DND-41 (cell line): Measurements from ENCODE around the gene PXMP2.

Source experiments
- ATAC-seq: fragments of 200-7000 bp; cut with Tn5 transposase; 3 replicates; pipeline ENCODE4 v1.9.1; 2021; ENCODE audit warnings: low read depth; ENCODE audit not compliant: insufficient read depth
- DNase-seq: peaks from one replicate; pipeline ENCODE4 v3.0.0-alpha.2; 2020
- H2AFZ ChIP-seq: 2 replicates; pipeline ENCODE4 v1.6.0; 2012; ENCODE audit warnings: low read depth, low read length
- H3K27ac ChIP-seq: 2 replicates; pipeline ENCODE4 v1.5.1; 2012; ENCODE audit warnings: low read length, inconsistent platforms
- H3K27me3 ChIP-seq: fragments of 200-600 bp; sonication (generic); 2 replicates; pipeline ENCODE4 v1.6.0; 2012; ENCODE audit warnings: low read length, mild to moderate bottlenecking, inconsistent platforms; ENCODE audit not compliant: insufficient read depth, poor library complexity
- H3K36me3 ChIP-seq: 2 replicates; pipeline ENCODE4 v1.5.1; 2012; ENCODE audit warnings: low read length, inconsistent platforms; ENCODE audit not compliant: insufficient read depth
- H3K4me1 ChIP-seq: 2 replicates; pipeline ENCODE4 v1.5.1; 2012; ENCODE audit warnings: mild to moderate bottlenecking, low read length; ENCODE audit not compliant: insufficient read depth
- H3K4me2 ChIP-seq: 2 replicates; pipeline ENCODE4 v1.6.0; 2012; ENCODE audit warnings: mild to moderate bottlenecking, moderate library complexity, low read length, inconsistent platforms; ENCODE audit not compliant: insufficient read depth
- H3K4me3 ChIP-seq, 2 experiments: fragments of 200-600 bp in 1 of 2; shearing (Covaris generic) in 1 of 2; 2 replicates each; pipeline ENCODE4 v1.5.1; 2012 to 2016; ENCODE audit warnings: inconsistent platforms in 2 of 2, low read length in 2 of 2, mild to moderate bottlenecking in 2 of 2, low read depth in 1 of 2, moderate library complexity in 1 of 2
- H3K79me2 ChIP-seq: 2 replicates; pipeline ENCODE4 v1.6.0; 2012; ENCODE audit warnings: low read length, inconsistent platforms; ENCODE audit not compliant: insufficient read depth
- H3K9ac ChIP-seq: 2 replicates; pipeline ENCODE4 v1.6.0; 2012; ENCODE audit warnings: low read depth, mild to moderate bottlenecking, inconsistent platforms, low read length, moderate library complexity
- H3K9me3 ChIP-seq: 2 replicates; pipeline ENCODE4 v1.5.1; 2012; ENCODE audit warnings: low read length, moderate library complexity, mild to moderate bottlenecking, inconsistent platforms; ENCODE audit not compliant: insufficient read depth, severe bottlenecking
- H4K20me1 ChIP-seq: 2 replicates; pipeline ENCODE4 v1.6.0; 2012; ENCODE audit warnings: low read length; ENCODE audit not compliant: insufficient read depth
- CTCF ChIP-seq: IDR thresholded peaks from 2 replicates; pipeline ENCODE4 v1.5.1; 2012; ENCODE audit warnings: borderline replicate concordance, low read length, moderate library complexity, mild to moderate bottlenecking; ENCODE audit not compliant: poor library complexity, severe bottlenecking; ENCODE audit errors: extremely low read depth
- EZH2 ChIP-seq: IDR thresholded peaks from 3 replicates; pipeline ENCODE4 v1.6.1; 2012; ENCODE audit warnings: borderline replicate concordance, low read depth, mild to moderate bottlenecking, moderate library complexity, low read length, inconsistent platforms; ENCODE audit not compliant: severe bottlenecking

The PXMP2 gene

DNA sequence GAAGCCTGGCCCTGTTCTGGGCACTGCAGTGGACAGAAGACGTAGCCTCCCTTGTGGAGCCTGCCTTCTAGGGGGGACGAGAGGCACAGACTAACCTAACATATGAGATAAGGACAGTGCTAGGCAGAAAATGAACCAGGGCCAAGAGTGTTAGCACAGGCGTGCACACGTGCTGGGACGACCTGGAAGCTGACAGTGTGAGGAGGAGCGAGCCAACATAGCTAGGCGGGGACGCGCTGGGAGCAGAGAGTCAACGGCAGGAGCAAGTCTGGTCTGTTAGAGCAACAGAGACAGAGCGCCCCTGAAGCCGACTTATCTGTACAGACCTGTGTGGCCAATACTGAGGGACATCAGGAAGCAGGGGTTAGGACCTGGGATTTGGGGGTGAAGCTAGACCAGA, 8.0 kb downstream of the PXMP2 start:
- H3K4me1 ChIP-seq, result no peaks in the 10 kb centered on the region
- H2AFZ ChIP-seq, result no peak overlapping the region
- no peaks in the 10 kb centered on the region for H3K9me3 ChIP-seq
- H3K27me3 ChIP-seq, result no peaks in the 10 kb centered on the region
- H4K20me1 ChIP-seq, result peaks cover 5% of the 10 kb centered on the region; the same call in 1 of the 2 replicates
- no peak for DNase-seq
- no peak overlapping the region for H3K4me3 ChIP-seq
- H3K4me2 ChIP-seq, result no peak overlapping the region
- no peak overlapping the region for H3K27ac ChIP-seq
- no peak for ATAC-seq
- H3K36me3 ChIP-seq, result peaks cover 69% of the 10 kb centered on the region
- TF ChIP-seq CTCF (no peak), EZH2 (no peak)
- H3K9ac ChIP-seq, result no peak overlapping the region
- H3K79me2 ChIP-seq, result peaks cover 13% of the 10 kb centered on the region

DNA sequence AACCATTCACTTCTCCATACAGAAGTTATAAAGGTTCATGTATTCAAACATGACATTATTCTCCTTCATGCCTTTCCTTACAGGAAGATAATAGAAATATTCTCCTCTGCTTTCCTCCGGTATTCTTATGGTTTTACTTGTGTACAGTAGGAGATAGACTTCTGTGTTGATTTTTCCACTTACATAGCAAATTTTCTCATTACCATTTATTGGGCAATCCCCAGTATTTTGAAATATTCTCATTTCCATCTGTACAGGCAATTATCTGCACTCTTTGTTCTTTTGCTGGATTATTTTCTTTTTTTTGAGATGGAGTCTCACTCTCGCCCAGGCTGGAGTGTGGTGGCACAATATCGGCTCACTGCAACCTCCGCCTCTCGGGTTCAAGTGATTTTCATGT, 11.0 kb downstream of the PXMP2 start:
- no peak overlapping the region for H3K4me3 ChIP-seq
- no peak overlapping the region for H3K9ac ChIP-seq
- no peak for ATAC-seq
- H3K4me2 ChIP-seq, result no peak overlapping the region
- H3K4me1 ChIP-seq, result no peaks in the 10 kb centered on the region
- no peak overlapping the region for H3K27ac ChIP-seq
- peaks cover 16% of the 10 kb centered on the region for H4K20me1 ChIP-seq
- no peaks in the 10 kb centered on the region for H3K9me3 ChIP-seq
- TF ChIP-seq EZH2 (no peak), CTCF (no peak)
- no peaks in the 10 kb centered on the region for H3K27me3 ChIP-seq
- peaks cover 81% of the 10 kb centered on the region for H3K36me3 ChIP-seq
- H3K79me2 ChIP-seq, result peaks cover 18% of the 10 kb centered on the region
- DNase-seq, result no peak
- no peak overlapping the region for H2AFZ ChIP-seq

GRCh38 chr12:132700212-132700822, 12.9 kb downstream of the PXMP2 start:
- Histone ChIP-seq H3K4me1 (no peaks in the 10 kb centered on the region), H3K79me2 (peaks cover 15% of the 10 kb centered on the region), H3K9me3 (no peaks in the 10 kb centered on the region), H3K4me3 (no peak overlapping the region), H3K36me3 (peaks cover 91% of the 10 kb centered on the region), H3K9ac (no peak overlapping the region), H3K4me2 (no peak overlapping the region), H2AFZ (no peak overlapping the region), H3K27me3 (no peaks in the 10 kb centered on the region), H3K27ac (no peak overlapping the region), H4K20me1 (peaks cover 16% of the 10 kb centered on the region)
- no peak for TF ChIP-seq EZH2
- no peak for TF ChIP-seq CTCF
- no peak for DNase-seq
- no peak for ATAC-seq
